Body of pancreas (tissue), 4 donors: ENCODE results near the gene LRRC28. TPM values are rescaled to one million over a fixed set of nuclear protein-coding genes. Genes with fewer than 3 reads are reported as not detected.

Experiments
- ATAC-seq: fragments of 150-250 bp; one replicate; pipeline ENCODE4 v1.9.1; 2016
- DNase-seq, 4 donors: peaks; one replicate each; pipeline ENCODE4 v3.0.0-alpha.2; 2019
- H3K27ac ChIP-seq, 4 donors: fragments of 200-600 bp; sonication (generic); 1 replicate in 3 of 4; 2 replicates in 1 of 4; pipeline versions ENCODE4 v1.5.1 to v1.6.1; 2016 to 2019; ENCODE audit warnings: mild to moderate bottlenecking in 1 of 4, mixed read lengths in 1 of 4, moderate library complexity in 1 of 4
- H3K27me3 ChIP-seq, 2 donors: fragments of 200-600 bp; sonication (generic); one replicate each; pipeline ENCODE4 v1.6.0; 2016; ENCODE audit warnings: mild to moderate bottlenecking in 1 of 2
- H3K36me3 ChIP-seq, 2 donors: fragments of 200-600 bp; sonication (generic); replicated peaks in 1 of 2; 2 replicates each; pipeline ENCODE4 v1.5.1; 2016; ENCODE audit warnings: low read depth in 2 of 2; ENCODE audit not compliant: insufficient read depth in 1 of 2
- H3K4me1 ChIP-seq: fragments of 200-600 bp; sonication (generic); one replicate; pipeline ENCODE4 v1.6.0; 2016
- H3K4me3 ChIP-seq, 2 donors: fragments of 200-600 bp; sonication (generic); 1 replicate in 1 of 2; 2 replicates in 1 of 2; pipeline ENCODE4 v1.5.1; 2016 to 2019
- H3K9me3 ChIP-seq, 3 donors: fragments of 200-600 bp; sonication (generic); 1 replicate in 2 of 3; 2 replicates in 1 of 3; pipeline ENCODE4 v1.5.1; 2016
- CTCF ChIP-seq, 7 experiments: fragments of 450-650 bp in 4 of 7; fragments of 200-600 bp in 3 of 7; sonication (generic) in 3 of 7; IDR thresholded peaks; one replicate each; pipeline ENCODE4 v1.5.1; 2016 to 2019; ENCODE audit warnings: antibody characterized with exemption in 7 of 7
- POLR2A ChIP-seq, 3 donors: fragments of 450-650 bp; IDR thresholded peaks; one replicate each; pipeline ENCODE4 v1.6.1; 2016; ENCODE audit warnings: antibody characterized with exemption in 3 of 3, mild to moderate bottlenecking in 2 of 3
- WGBS, 2 donors: methylation state at CpG; one replicate each; pipeline ENCODE4 v1.1.5; 2017; 5-methylcytosine and 5-hydroxymethylcytosine counted together
- intact Hi-C: fragments of 100-400 bp; cut with DNase I; formaldehyde crosslinking; loops from one replicate; pipeline ENCODE4 v1.15.1; 2023
- total RNA-seq, 2 donors: library from RNA; depleted of rRNA; stranded (reverse); fragments of >200 nt; gene quantifications; one replicate each; pipeline ENCODE4 v1.1.0, GENCODE V29; 2016

The LRRC28 gene
- total RNA-seq, 2 donors from 2014 or later, result 13.0 to 59.3 TPM

GRCh38 chr15:99291643-99292042 lies 40.4 kb downstream of the LRRC28 start:
- no peak overlapping the region for H3K4me3 ChIP-seq

GRCh38 chr15:99295840-99296239 lies 44.6 kb downstream of the LRRC28 start:
- H3K4me1 ChIP-seq, result no peaks in the 10 kb centered on the region
- H3K27me3 ChIP-seq, result no peaks in the 10 kb centered on the region
- H3K27ac ChIP-seq, result no peak overlapping the region
- ATAC-seq, result no peak
- DNase-seq, result no peak
- H3K4me3 ChIP-seq, result no peak overlapping the region
- TF ChIP-seq POLR2A (IDR thresholded peaks at IDR 0.05), result no peak
- TF ChIP-seq CTCF (IDR thresholded peaks at IDR 0.05), result no peak
- peaks cover 0 to 2% of the 10 kb centered on the region in 2 donors for H3K36me3 ChIP-seq
- H3K9me3 ChIP-seq, result no peaks in the 10 kb centered on the region
- intact Hi-C loops, result no loop called here

More at GRCh38 chr15:99291643-99292042, 40.4 kb downstream of the LRRC28 start:
- DNase-seq, result no peak
- intact Hi-C loops, result no loop called here
- Histone ChIP-seq H3K9me3 (no peaks in the 10 kb centered on the region), H3K4me1 (no peaks in the 10 kb centered on the region), H3K27me3 (no peaks in the 10 kb centered on the region), H3K27ac (no peak overlapping the region), H3K36me3 (peaks cover 0 to 2% of the 10 kb centered on the region in 2 donors)
- no peak for ATAC-seq
- TF ChIP-seq CTCF (IDR thresholded peaks at IDR 0.05) (no peak), POLR2A (IDR thresholded peaks at IDR 0.05) (no peak)

- no peak for DNase-seq
- Histone ChIP-seq H3K36me3 (peaks cover 0 to 2% of the 10 kb centered on the region in 2 donors), H3K4me3 (no peak overlapping the region), H3K27ac (no peak overlapping the region), H3K27me3 (no peaks in the 10 kb centered on the region), H3K4me1 (no peaks in the 10 kb centered on the region), H3K9me3 (no peaks in the 10 kb centered on the region)
- no peak for ATAC-seq
- 88 to 93% methylated on average over 2 of the region's 2 CpGs for WGBS, 2 donors
- no peak for TF ChIP-seq POLR2A (IDR thresholded peaks at IDR 0.05)
- no peak for TF ChIP-seq CTCF (IDR thresholded peaks at IDR 0.05)
- intact Hi-C loops, result no loop called here
These were observed 45.1 kb downstream of the LRRC28 start for GRCh38 chr15:99296386-99296785.

- no peaks in the 10 kb centered on the region for H3K9me3 ChIP-seq
- intact Hi-C loops, result no loop called here
- no peak overlapping the region for H3K27ac ChIP-seq
- TF ChIP-seq CTCF (IDR thresholded peaks at IDR 0.05), result no peak
- TF ChIP-seq POLR2A (IDR thresholded peaks at IDR 0.05), result no peak
- no peak overlapping the region for H3K4me3 ChIP-seq
- no peaks in the 10 kb centered on the region for H3K36me3 ChIP-seq
- peaks cover 19% of the 10 kb centered on the region for H3K4me1 ChIP-seq
- 15 to 22% methylated on average over 4 of the region's 4 CpGs for WGBS, 2 donors
- DNase-seq, result no peak
- H3K27me3 ChIP-seq, result no peaks in the 10 kb centered on the region
- no peak for ATAC-seq
These were observed 52.6 kb downstream of the LRRC28 start for GRCh38 chr15:99303907-99304306.

DNA sequence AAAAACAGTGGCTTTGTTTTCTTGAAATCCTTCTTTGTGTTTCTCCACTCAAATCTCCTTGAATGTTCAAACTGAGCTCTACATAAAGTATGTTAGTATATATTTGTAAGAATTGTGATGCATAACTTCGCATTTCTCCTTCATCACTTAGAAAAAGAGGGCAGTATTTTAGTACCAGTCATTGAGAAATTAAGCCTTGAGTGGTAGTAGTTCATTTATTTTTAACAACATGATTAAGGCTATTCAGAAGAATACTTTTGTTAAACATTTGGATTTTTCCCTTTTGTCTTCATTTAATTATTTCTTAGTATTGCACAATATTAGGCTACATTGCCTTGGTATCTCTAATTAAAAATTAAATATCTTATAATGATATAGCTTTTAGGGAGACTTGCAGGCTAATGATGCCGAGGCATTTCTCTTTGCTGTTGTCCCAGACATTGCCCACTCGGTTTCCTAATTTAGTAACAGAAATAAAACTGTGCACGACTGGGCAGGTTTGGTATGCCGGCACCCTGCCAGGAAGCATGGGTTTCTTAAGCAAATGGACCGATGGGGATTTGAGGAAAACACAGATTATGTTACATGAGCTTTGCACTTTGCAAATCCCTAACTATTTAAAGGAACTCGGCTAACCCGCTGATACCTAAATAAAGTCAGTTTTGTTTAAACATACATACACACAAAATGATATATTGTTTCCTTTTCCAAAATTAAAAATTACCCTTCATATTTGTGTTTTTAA lies 54.7 kb downstream of the LRRC28 start:
- peak; percentile 34 to 73 (median 46) for DNase-seq
- TF ChIP-seq POLR2A (IDR thresholded peaks at IDR 0.05) (no peak), CTCF (IDR thresholded peaks at IDR 0.05) (no peak)
- H3K27me3 ChIP-seq, result no peaks in the 10 kb centered on the region
- no peaks in the 10 kb centered on the region for H3K9me3 ChIP-seq
- no peak overlapping the region for H3K27ac ChIP-seq
- no peak overlapping the region for H3K4me3 ChIP-seq
- WGBS, 2 donors, result 18 to 26% methylated on average over 8 of the region's 8 CpGs
- no peaks in the 10 kb centered on the region for H3K36me3 ChIP-seq
- no peak for ATAC-seq
- intact Hi-C loops, result no loop called here
- H3K4me1 ChIP-seq, result peaks cover 19% of the 10 kb centered on the region
